ENCODE results near the gene NTRK1. TPM values are rescaled to one million over a fixed set of nuclear protein-coding genes. Genes with fewer than 3 reads are reported as not detected.

Gene NTRK1
- total and polyA plus RNA-seq, 2 of the 13 experiments (the other 11 are each of a cell fraction or from before 2014, with no cell fraction given) = not detected

- in situ Hi-C loops (cut with HindIII; ENCODE audit: extremely low pct_ligation_motif_present, low pct_unique_long_range_greater_than_20kb) (loop anchor here (5.0 to 10.0 kb wide), 2 partner anchors 66 to 168 kb away; no protein-coding TSS in a partner anchor), intact Hi-C loops (cut with micrococcal nuclease; ENCODE audit: unreplicated experiment) (loop anchor here (10.0 kb wide), 1 partner anchor 68 kb away; no protein-coding TSS in a partner anchor)
- no peak overlapping the region for H2AFZ ChIP-seq (ENCODE audit: low read length)
- 0 out of 2 replicates have a peak, but pooled peaks cover 2% of the 10 kb centered on the region for H4K20me1 ChIP-seq (ENCODE audit: insufficient read depth, low read length)
- H3K4me2 ChIP-seq (ENCODE audit: low read depth, low read length) = no peak overlapping the region
- no peaks in the 10 kb centered on the region for H3K79me2 ChIP-seq (ENCODE audit: insufficient read depth, low read length)
- TF ChIP-seq CEBPB (IDR thresholded peaks at IDR 0.05; ENCODE audit: borderline replicate concordance, low read depth, low read length) (no peak), NFIB (CRISPR knock-in tag; IDR thresholded peaks at IDR 0.05; ENCODE audit: borderline replicate concordance) (no peak), ZNF790 (CRISPR knock-in tag; IDR thresholded peaks at IDR 0.05; ENCODE audit: borderline replicate concordance) (no peak), NFKBIZ (CRISPR knock-in tag; IDR thresholded peaks at IDR 0.05) (no peak), CENPBD1 (CRISPR knock-in tag; IDR thresholded peaks at IDR 0.05; ENCODE audit: borderline replicate concordance, low read depth) (no peak), MIER3 (CRISPR knock-in tag; IDR thresholded peaks at IDR 0.05; ENCODE audit: borderline replicate concordance) (no peak), ZBED4 (CRISPR knock-in tag; IDR thresholded peaks at IDR 0.05; ENCODE audit: borderline replicate concordance) (no peak), TIGD3 (CRISPR knock-in tag; IDR thresholded peaks at IDR 0.05; ENCODE audit: borderline replicate concordance) (no peak), NFYC (CRISPR knock-in tag; IDR thresholded peaks at IDR 0.05) (no peak), ZNF749 (CRISPR knock-in tag; IDR thresholded peaks at IDR 0.05; ENCODE audit: borderline replicate concordance) (no peak)
- ATAC-seq = no peak
- H3K27ac ChIP-seq (ENCODE audit: extremely low read length, insufficient read depth, low read length) = no peak overlapping the region
- H3K9me3 ChIP-seq (ENCODE audit: low read length) = no peaks in the 10 kb centered on the region
- H3K9ac ChIP-seq (ENCODE audit: insufficient read depth, low read depth, low read length) = no peak overlapping the region
- no TSS peak for BruUV-seq (replicated peaks)
- ChIA-PET POLR2A (no interaction called here), CTCF (ENCODE audit: low intra/inter-chr PET ratio, low total read pairs) (no interaction called here)
- no peaks in the 10 kb centered on the region for H3K36me3 ChIP-seq (replicated peaks in 1 of 2; ENCODE audit: control insufficient read depth in 1 of 2, insufficient read depth in 2 of 2, low read length in 2 of 2)
- WGBS (ENCODE audit: low lambda C conversion rate) = 2% methylated on average over 10 of the region's 10 CpGs
- DNase-seq (ENCODE audit: low spot score) = no peak
- FAIRE-seq = no peak
- H3K27me3 ChIP-seq (ENCODE audit: control insufficient read depth in 1 of 2, insufficient read depth in 2 of 2, low read length in 2 of 2) = peaks cover 22 to 82% of the 10 kb centered on the region in 2 experiments
- no peak overlapping the region for H3K4me3 ChIP-seq (replicated peaks in 1 of 3; ENCODE audit: insufficient read depth in 1 of 3, low read depth in 2 of 3, low read length in 3 of 3)
- peaks cover 24% of the 10 kb centered on the region for H3K4me1 ChIP-seq (ENCODE audit: insufficient read depth, low read length)
Measured at GRCh38 chr1:156862997-156863599, 2.4 kb downstream of the NTRK1 start.

Measured in HepG2 (cell line).